Activated naive CD4-positive, alpha-beta T cell treated with anti-CD3 and anti-CD28 coated beads for 36 hours (primary cell): ENCODE data around the gene WDFY4. TPM values are rescaled to one million over a fixed set of nuclear protein-coding genes. Genes with fewer than 3 reads are reported as not detected.

Source experiments
- CTCF ChIA-PET: fragments of 350-600 bp; sonication (Branson Sonifier 250); formaldehyde crosslinking; loops from one replicate; lab custom pipeline; 2021; ENCODE audit warnings: antibody characterized with exemption; lab: Charles Lee
- DNase-seq: peaks from one replicate; pipeline ENCODE4 v3.0.0-alpha.2; 2020
- H3K27ac Mint-ChIP-seq: one replicate; pipeline ENCODE4 v1.8.0; 2021; ENCODE audit warnings: mild to moderate bottlenecking, mixed read lengths
- H3K27me3 Mint-ChIP-seq: one replicate; pipeline ENCODE4 v1.8.0; 2021; ENCODE audit warnings: low read depth, mixed read lengths
- H3K36me3 Mint-ChIP-seq: one replicate; pipeline ENCODE4 v1.8.0; 2021; ENCODE audit warnings: low read depth, mixed read lengths
- H3K4me1 Mint-ChIP-seq: one replicate; pipeline ENCODE4 v1.8.0; 2021; ENCODE audit warnings: low read depth, mixed read lengths
- H3K4me3 Mint-ChIP-seq: one replicate; pipeline ENCODE4 v1.8.0; 2021; ENCODE audit warnings: mild to moderate bottlenecking, moderate library complexity, mixed read lengths
- H3K9me3 Mint-ChIP-seq: one replicate; pipeline ENCODE4 v1.8.0; 2021; ENCODE audit warnings: mixed read lengths
- intact Hi-C: fragments of 100-400 bp; cut with micrococcal nuclease; formaldehyde crosslinking; loops from one replicate; pipeline ENCODE4 v1.15.1; 2023
- total RNA-seq, 2 experiments: library from RNA; stranded (reverse); gene quantifications; one replicate each; pipeline ENCODE4 v1.2.3, GENCODE V29; 2021

Gene WDFY4
- total RNA-seq, 2 experiments from 2014 or later = 0.20 to 0.29 TPM

DNA sequence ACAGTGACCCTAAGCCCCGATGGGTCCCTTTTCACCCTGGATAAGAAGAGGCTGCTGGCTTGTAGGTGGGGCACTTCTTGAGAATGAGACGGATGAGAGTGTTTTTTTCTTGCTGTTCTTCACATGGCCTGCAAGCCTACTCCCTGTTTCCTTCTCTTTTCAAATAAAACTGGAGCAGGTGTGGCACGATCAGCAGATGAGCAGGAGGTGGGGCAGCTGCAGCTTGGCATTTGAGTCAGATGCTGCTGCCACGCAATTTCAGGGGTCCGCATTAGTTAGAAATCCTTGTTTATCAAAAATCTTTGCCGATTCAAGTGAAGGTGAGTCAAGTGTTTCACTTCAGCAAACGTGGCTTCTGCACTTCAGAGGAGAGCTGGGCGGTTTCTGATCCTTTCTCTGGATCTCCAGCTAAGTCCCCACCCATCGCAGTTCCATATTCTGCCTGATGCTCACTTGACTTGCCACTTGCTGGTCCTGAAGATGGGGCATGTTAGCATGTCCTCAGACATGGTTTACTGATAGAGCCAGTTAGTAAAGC is 20.8 kb downstream of the WDFY4 start:
- Mint-ChIP-seq H3K4me3 (no peak overlapping the region), H3K36me3 (no peaks in the 10 kb centered on the region), H3K9me3 (no peaks in the 10 kb centered on the region), H3K27ac (no peak overlapping the region), H3K27me3 (peaks cover 4% of the 10 kb centered on the region), H3K4me1 (no peaks in the 10 kb centered on the region)
- intact Hi-C loops = no loop called here
- no peak for DNase-seq
- CTCF ChIA-PET = no interaction called here

- CTCF ChIA-PET = no interaction called here
- intact Hi-C loops = no loop called here
- no peaks in the 10 kb centered on the region for H3K36me3 Mint-ChIP-seq
- DNase-seq = no peak
- peaks cover 4% of the 10 kb centered on the region for H3K27me3 Mint-ChIP-seq
- H3K4me3 Mint-ChIP-seq = no peak overlapping the region
- H3K9me3 Mint-ChIP-seq = no peaks in the 10 kb centered on the region
- H3K27ac Mint-ChIP-seq = no peak overlapping the region
- H3K4me1 Mint-ChIP-seq = no peaks in the 10 kb centered on the region
Observed at GRCh38 chr10:48707472-48707871, 22.8 kb downstream of the WDFY4 start.

- Mint-ChIP-seq H3K4me3 (no peak overlapping the region), H3K27ac (no peak overlapping the region), H3K27me3 (peaks cover 4% of the 10 kb centered on the region), H3K9me3 (no peaks in the 10 kb centered on the region), H3K4me1 (no peaks in the 10 kb centered on the region), H3K36me3 (no peaks in the 10 kb centered on the region)
- DNase-seq = no peak
- CTCF ChIA-PET = no interaction called here
- intact Hi-C loops = no loop called here
Observed at GRCh38 chr10:48708144-48708543, 23.5 kb downstream of the WDFY4 start.

- Mint-ChIP-seq H3K4me3 (no peak overlapping the region), H3K36me3 (no peaks in the 10 kb centered on the region), H3K27ac (no peak overlapping the region), H3K9me3 (peaks cover 13% of the 10 kb centered on the region), H3K4me1 (no peaks in the 10 kb centered on the region), H3K27me3 (peaks cover 4% of the 10 kb centered on the region)
- CTCF ChIA-PET = interaction anchor here (0.9 to 1.1 kb wide), 2 partner anchors 11 to 53 kb away, joined by 3 read pairs; no protein-coding TSS in a partner anchor
- DNase-seq = no peak
- intact Hi-C loops = no loop called here
Observed at GRCh38 chr10:48710647-48711275, 26.1 kb downstream of the WDFY4 start.

DNA sequence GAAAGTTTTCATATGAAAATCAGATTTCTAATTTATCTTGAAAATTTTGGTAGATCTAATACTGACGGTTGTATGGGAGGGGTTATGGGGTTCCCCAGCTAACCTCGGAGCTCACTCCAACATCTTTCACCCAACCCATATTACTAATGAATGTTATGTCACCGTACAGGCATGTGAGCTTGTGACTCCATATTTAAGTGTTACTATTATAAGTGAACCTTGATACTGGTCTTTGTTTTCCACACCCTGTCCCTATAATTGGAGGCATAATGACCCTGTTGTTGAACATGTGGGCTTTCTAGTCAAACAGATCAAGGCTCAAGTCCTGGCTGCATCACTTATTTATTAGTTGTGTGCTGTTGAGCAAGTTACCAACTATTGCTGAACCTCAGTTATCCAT is 27.2 kb downstream of the WDFY4 start:
- H3K4me1 Mint-ChIP-seq = no peaks in the 10 kb centered on the region
- CTCF ChIA-PET = interaction anchor here (0.9 to 1.1 kb wide), 2 partner anchors 10 to 54 kb away, joined by 3 read pairs; no protein-coding TSS in a partner anchor
- H3K27ac Mint-ChIP-seq = no peak overlapping the region
- peaks cover 3% of the 10 kb centered on the region for H3K27me3 Mint-ChIP-seq
- DNase-seq = no peak
- H3K9me3 Mint-ChIP-seq = peaks cover 13% of the 10 kb centered on the region
- H3K4me3 Mint-ChIP-seq = no peak overlapping the region
- intact Hi-C loops = no loop called here
- no peaks in the 10 kb centered on the region for H3K36me3 Mint-ChIP-seq

- H3K36me3 Mint-ChIP-seq = no peaks in the 10 kb centered on the region
- CTCF ChIA-PET = no interaction called here
- H3K4me3 Mint-ChIP-seq = no peak overlapping the region
- no peaks in the 10 kb centered on the region for H3K4me1 Mint-ChIP-seq
- no peaks in the 10 kb centered on the region for H3K27me3 Mint-ChIP-seq
- intact Hi-C loops = no loop called here
- peaks cover 13% of the 10 kb centered on the region for H3K9me3 Mint-ChIP-seq
- no peak overlapping the region for H3K27ac Mint-ChIP-seq
- no peak for DNase-seq
Observed at GRCh38 chr10:48714088-48714487, 29.4 kb downstream of the WDFY4 start.

DNA sequence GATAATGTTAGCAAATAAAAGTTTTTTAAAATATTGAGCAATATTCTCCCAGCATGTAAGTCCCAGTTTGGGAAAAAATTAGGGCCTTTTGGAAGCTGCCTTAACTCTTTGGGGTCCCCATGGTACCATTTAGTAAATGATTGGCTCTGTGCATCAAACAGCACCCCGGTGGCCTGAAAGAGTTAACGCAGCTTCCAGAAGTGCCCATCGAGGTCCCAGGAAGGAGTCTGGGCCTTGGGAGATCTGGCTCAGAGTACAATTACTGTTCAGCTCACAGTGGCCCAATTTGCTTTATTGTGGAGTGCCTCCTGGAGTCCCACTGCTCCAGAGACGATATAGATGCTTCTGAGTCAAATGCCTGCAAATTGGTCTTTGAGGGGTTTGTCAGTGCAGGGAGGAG is 31.7 kb downstream of the WDFY4 start:
- Mint-ChIP-seq H3K27me3 (no peaks in the 10 kb centered on the region), H3K4me1 (no peaks in the 10 kb centered on the region), H3K9me3 (peaks cover 13% of the 10 kb centered on the region), H3K4me3 (no peak overlapping the region), H3K36me3 (no peaks in the 10 kb centered on the region), H3K27ac (no peak overlapping the region)
- CTCF ChIA-PET = no interaction called here
- intact Hi-C loops = no loop called here
- DNase-seq = no peak

- H3K4me1 Mint-ChIP-seq = no peaks in the 10 kb centered on the region
- H3K36me3 Mint-ChIP-seq = no peaks in the 10 kb centered on the region
- no peak for DNase-seq
- CTCF ChIA-PET = interaction anchor here (0.6 kb wide), 1 partner anchor 32 kb away, joined by 3 read pairs; no protein-coding TSS in a partner anchor
- no peaks in the 10 kb centered on the region for H3K27me3 Mint-ChIP-seq
- H3K27ac Mint-ChIP-seq = no peak overlapping the region
- no peaks in the 10 kb centered on the region for H3K9me3 Mint-ChIP-seq
- intact Hi-C loops = no loop called here
- no peak overlapping the region for H3K4me3 Mint-ChIP-seq
Observed at GRCh38 chr10:48720611-48721010, 35.9 kb downstream of the WDFY4 start.

DNA sequence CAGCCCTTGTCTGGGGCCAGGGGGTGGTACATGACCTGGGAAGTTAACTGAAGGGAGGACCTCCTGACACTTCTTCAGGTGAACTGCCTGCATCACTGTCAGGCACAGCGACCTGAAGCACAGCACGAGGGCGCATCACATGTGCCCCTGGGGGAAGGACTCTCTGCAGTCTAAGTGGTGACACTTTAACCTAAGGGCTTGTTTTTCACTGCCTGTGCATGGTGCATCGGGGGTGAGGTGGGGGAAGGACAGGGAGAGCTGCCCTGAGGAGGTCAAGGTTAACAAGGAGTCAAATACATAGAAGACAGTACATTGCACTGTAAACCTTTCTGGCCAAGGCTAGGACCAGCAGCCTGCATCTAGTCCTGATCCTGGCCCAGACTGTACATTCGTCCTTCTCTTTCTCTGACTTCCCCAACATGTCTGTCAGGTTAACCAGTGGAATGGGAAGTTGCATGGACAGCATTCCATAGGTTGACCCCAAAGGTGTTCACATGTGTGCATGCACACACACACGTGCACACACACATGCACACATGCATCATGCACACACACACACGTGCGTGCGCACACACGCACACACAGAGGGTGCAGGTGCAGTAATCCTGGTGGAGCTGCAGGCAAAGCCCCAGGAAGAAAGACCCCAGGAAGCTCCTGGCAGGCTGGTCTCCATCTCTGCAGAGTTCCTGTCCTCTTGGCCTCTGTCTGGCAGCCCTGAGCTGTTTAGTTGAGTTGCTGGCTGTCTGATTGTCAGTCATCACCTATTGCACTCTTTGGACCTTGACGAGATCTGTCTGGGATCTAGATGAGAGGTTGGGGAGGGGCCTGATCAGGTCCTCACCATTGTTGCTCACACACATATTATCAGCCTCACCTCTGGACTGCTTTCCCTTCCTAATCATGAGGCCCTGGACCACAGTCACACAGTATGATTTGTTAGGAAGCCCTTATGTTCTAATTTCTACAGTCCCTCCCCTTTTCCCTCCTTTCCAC is 37.8 kb downstream of the WDFY4 start:
- Mint-ChIP-seq H3K27ac (no peak overlapping the region), H3K4me1 (no peaks in the 10 kb centered on the region), H3K27me3 (no peaks in the 10 kb centered on the region)

DNA sequence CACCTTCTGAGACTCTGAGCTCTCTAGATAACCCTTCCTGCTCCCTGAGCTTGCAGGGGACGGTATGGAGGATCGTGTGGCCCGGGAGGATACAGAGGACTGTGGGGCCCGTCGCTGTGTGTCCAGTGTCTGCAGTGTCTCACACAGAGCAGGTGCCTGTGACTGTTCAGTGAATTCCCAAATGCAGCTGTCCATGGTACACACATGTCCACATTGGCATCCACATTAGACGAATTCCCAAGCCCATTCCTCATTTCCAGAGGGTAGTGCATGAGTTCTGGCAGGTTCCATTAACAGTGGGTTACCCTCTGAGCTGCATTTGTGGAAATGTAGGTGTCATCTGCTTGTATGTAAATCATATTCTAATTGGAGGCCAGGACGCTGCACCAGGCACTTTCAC is 39.5 kb downstream of the WDFY4 start:
- H3K27me3 Mint-ChIP-seq = no peaks in the 10 kb centered on the region
- CTCF ChIA-PET = no interaction called here
- H3K4me3 Mint-ChIP-seq = no peak overlapping the region
- no peak for DNase-seq
- H3K9me3 Mint-ChIP-seq = no peaks in the 10 kb centered on the region
- H3K36me3 Mint-ChIP-seq = no peaks in the 10 kb centered on the region
- H3K27ac Mint-ChIP-seq = no peak overlapping the region
- no peaks in the 10 kb centered on the region for H3K4me1 Mint-ChIP-seq
- intact Hi-C loops = no loop called here

More for the DNA sequence above, 37.8 kb downstream of the WDFY4 start:
- Mint-ChIP-seq H3K4me3 (no peak overlapping the region), H3K36me3 (no peaks in the 10 kb centered on the region), H3K9me3 (no peaks in the 10 kb centered on the region)
- no peak for DNase-seq
- CTCF ChIA-PET = no interaction called here
- intact Hi-C loops = no loop called here

DNA sequence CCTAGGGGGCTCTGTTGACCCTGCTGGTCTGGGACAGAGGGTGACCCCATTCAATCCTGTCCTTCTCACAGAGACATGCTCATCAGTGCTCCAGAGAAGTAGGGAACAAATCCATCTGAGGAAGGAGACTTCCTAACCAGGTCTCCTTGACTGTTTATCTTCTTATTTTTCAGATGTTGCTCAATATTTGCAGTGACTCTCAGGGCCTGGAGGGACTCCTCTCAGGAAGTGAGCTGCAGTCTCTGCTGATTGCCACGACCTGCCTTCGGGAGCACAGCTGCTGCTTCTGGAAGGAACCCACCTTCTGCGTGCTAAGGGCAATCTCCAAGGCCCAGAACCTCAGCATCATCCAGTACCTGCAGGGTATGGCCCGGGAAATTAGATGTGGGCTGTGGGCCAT is 41.0 kb downstream of the WDFY4 start:
- Mint-ChIP-seq H3K36me3 (no peaks in the 10 kb centered on the region), H3K9me3 (no peaks in the 10 kb centered on the region), H3K4me3 (no peak overlapping the region), H3K4me1 (no peaks in the 10 kb centered on the region), H3K27me3 (no peaks in the 10 kb centered on the region), H3K27ac (no peak overlapping the region)
- intact Hi-C loops = no loop called here
- CTCF ChIA-PET = no interaction called here
- no peak for DNase-seq

GRCh38 chr10:48727866-48728265 is 43.2 kb downstream of the WDFY4 start:
- no peak overlapping the region for H3K4me3 Mint-ChIP-seq
- DNase-seq = no peak
- no peaks in the 10 kb centered on the region for H3K4me1 Mint-ChIP-seq
- no peaks in the 10 kb centered on the region for H3K36me3 Mint-ChIP-seq
- no peak overlapping the region for H3K27ac Mint-ChIP-seq
- intact Hi-C loops = no loop called here
- CTCF ChIA-PET = no interaction called here
- H3K27me3 Mint-ChIP-seq = no peaks in the 10 kb centered on the region
- no peaks in the 10 kb centered on the region for H3K9me3 Mint-ChIP-seq
